Tongue (tissue), 2 donors: ENCODE results near the gene SLC27A3. TPM values are rescaled to one million over a fixed set of nuclear protein-coding genes. Genes with fewer than 3 reads are reported as not detected.
A peak's percentile ranks its signal among the peaks of the same experiment; 100 is the strongest.
"Not testable (repeated sequence)": the region's sequence is repeated elsewhere in the genome, so short reads cannot be mapped to it uniquely, and the experiment has no call there.

Experiments used
- DNase-seq: peaks from one replicate; pipeline ENCODE4 v3.0.0-alpha.2; 2015
- total RNA-seq: library from RNA; depleted of rRNA; stranded (reverse); fragments of >200 nt; gene quantifications from one replicate; pipeline ENCODE4 v1.2.3, GENCODE V29; 2014

Gene SLC27A3
- total RNA-seq, 1 donor from 2014 or later = 15.2 TPM

GRCh38 chr1:153780551-153780950, 5.3 kb downstream of the SLC27A3 start:
- no peak for DNase-seq

GRCh38 chr1:153782648-153783047, 7.4 kb downstream of the SLC27A3 start:
- not testable (repeated sequence) for DNase-seq

- DNase-seq = peak; percentile 97
Measured at GRCh38 chr1:153783233-153784190, 8.3 kb downstream of the SLC27A3 start.

- DNase-seq = no peak
Measured at GRCh38 chr1:153786038-153786790, 11.0 kb downstream of the SLC27A3 start.

- DNase-seq = peak; percentile 45
Measured at GRCh38 chr1:153789478-153790034, 14.3 kb downstream of the SLC27A3 start.

- DNase-seq = peak; percentile 96
Measured at GRCh38 chr1:153790313-153790965, 15.2 kb downstream of the SLC27A3 start.

- DNase-seq = peak; percentile 58
Measured at GRCh38 chr1:153790966-153791647, 15.9 kb downstream of the SLC27A3 start.

- DNase-seq = no peak
Measured at GRCh38 chr1:153791648-153792253, 16.5 kb downstream of the SLC27A3 start.

GRCh38 chr1:153792631-153793041, 17.4 kb downstream of the SLC27A3 start:
- no peak for DNase-seq

- no peak for DNase-seq
Measured at GRCh38 chr1:153793261-153793972, 18.2 kb downstream of the SLC27A3 start.

GRCh38 chr1:153793973-153794615, 18.9 kb downstream of the SLC27A3 start:
- DNase-seq = no peak

GRCh38 chr1:153794624-153795329, 19.6 kb downstream of the SLC27A3 start:
- no peak for DNase-seq

GRCh38 chr1:153795330-153795837, 20.2 kb downstream of the SLC27A3 start:
- DNase-seq = no peak

- no peak for DNase-seq
Measured at GRCh38 chr1:153795934-153796785, 21.0 kb downstream of the SLC27A3 start.

- peak; percentile 87 for DNase-seq
Measured at GRCh38 chr1:153796786-153797659, 21.8 kb downstream of the SLC27A3 start.

GRCh38 chr1:153798468-153798780, 23.2 kb downstream of the SLC27A3 start:
- DNase-seq = no peak

- DNase-seq = no peak
Measured at GRCh38 chr1:153799016-153799415, 23.8 kb downstream of the SLC27A3 start.
